Prostate gland (tissue), 2 donors: ENCODE data around the gene TMEM150B.

Experiments used
- CTCF ChIP-seq, 4 experiments: fragments of 200-600 bp in 2 of 4; fragments of 450-650 bp in 2 of 4; sonication (generic) in 2 of 4; IDR thresholded peaks; 1 replicate in 3 of 4; 2 replicates in 1 of 4; pipeline ENCODE4 v1.5.1; 2016 to 2019; ENCODE audit warnings: antibody characterized with exemption in 4 of 4, mild to moderate bottlenecking in 2 of 4, moderate library complexity in 2 of 4
- POLR2A ChIP-seq: fragments of 450-650 bp; IDR thresholded peaks from one replicate; pipeline ENCODE4 v1.6.1; 2016; ENCODE audit warnings: antibody characterized with exemption, mild to moderate bottlenecking

- TF ChIP-seq CTCF (IDR thresholded peaks at IDR 0.05) (no peak), POLR2A (no peak)
These were observed 9.1 kb downstream of the TMEM150B start for GRCh38 chr19:55315956-55316525.
